ENCODE results near the gene JKAMP.

- TF ChIP-seq CTCF (IDR thresholded peaks at IDR 0.05; ENCODE audit: low read length) (no peak), EZH2phosphoT487 (IDR thresholded peaks at IDR 0.05; ENCODE audit: low read length) (no peak), EZH2 (optimal IDR thresholded peaks at IDR 0.05; ENCODE audit: low read depth, low read length) (no peak)
Observed at GRCh38 chr14:59500732-59501131, 16.4 kb downstream of the JKAMP start.
